BLaER1 (cell line): ENCODE data around the gene CENPP.
"Not testable (repeated sequence)": the region's sequence is repeated elsewhere in the genome, so short reads cannot be mapped to it uniquely, and the experiment has no call there.

Experiments used
- H3K27ac ChIP-seq: shearing (Covaris generic); formaldehyde crosslinking; 2 replicates; pipeline ENCODE4 v1.8.1; 2022
- H3K27me3 ChIP-seq: shearing (Covaris generic); formaldehyde crosslinking; 2 replicates; pipeline ENCODE4 v1.8.1; 2022
- H3K36me3 ChIP-seq: shearing (Covaris generic); formaldehyde crosslinking; 2 replicates; pipeline ENCODE4 v1.8.1; 2022
- H3K4me1 ChIP-seq: shearing (Covaris generic); formaldehyde crosslinking; 2 replicates; pipeline ENCODE4 v1.8.1; 2022
- H3K4me2 ChIP-seq: shearing (Covaris generic); formaldehyde crosslinking; 2 replicates; pipeline ENCODE4 v1.8.1; 2022
- H3K4me3 ChIP-seq: shearing (Covaris generic); formaldehyde crosslinking; 2 replicates; pipeline ENCODE4 v1.8.1; 2022
- H3K9ac ChIP-seq: shearing (Covaris generic); formaldehyde crosslinking; 2 replicates; pipeline ENCODE4 v1.8.1; 2022
- H3K9me3 ChIP-seq: shearing (Covaris generic); formaldehyde crosslinking; 2 replicates; pipeline ENCODE4 v1.8.1; 2022
- H4K20me1 ChIP-seq: shearing (Covaris generic); formaldehyde crosslinking; 2 replicates; pipeline ENCODE4 v1.8.1; 2022
- Cebpa-rat ChIP-seq: shearing (Covaris generic); IDR thresholded peaks from 2 replicates; pipeline ENCODE4 v1.8.1; 2022

Gene CENPP

GRCh38 chr9:92616199-92616641, 290.5 kb downstream of the CENPP start:
- peaks cover 11% of the 10 kb centered on the region for H3K4me1 ChIP-seq
- no peak overlapping the region for H3K4me3 ChIP-seq
- H4K20me1 ChIP-seq: no peaks in the 10 kb centered on the region
- H3K36me3 ChIP-seq: peaks cover 97% of the 10 kb centered on the region
- H3K4me2 ChIP-seq: peak overlapping the region; percentile 17; the same call in 1 of the 2 replicates
- no peak overlapping the region for H3K27ac ChIP-seq
- no peaks in the 10 kb centered on the region for H3K9me3 ChIP-seq
- no peak for TF ChIP-seq Cebpa-rat
- no peak overlapping the region for H3K9ac ChIP-seq
- no peaks in the 10 kb centered on the region for H3K27me3 ChIP-seq

GRCh38 chr9:92616655-92617111, 290.9 kb downstream of the CENPP start:
- Histone ChIP-seq H4K20me1 (no peaks in the 10 kb centered on the region), H3K9me3 (no peaks in the 10 kb centered on the region), H3K36me3 (peaks cover 93% of the 10 kb centered on the region), H3K27me3 (no peaks in the 10 kb centered on the region), H3K4me3 (no peak overlapping the region), H3K4me1 (peaks cover 11% of the 10 kb centered on the region), H3K9ac (no peak overlapping the region), H3K4me2 (no peak overlapping the region), H3K27ac (no peak overlapping the region)
- no peak for TF ChIP-seq Cebpa-rat

GRCh38 chr9:92617195-92617813, 291.6 kb downstream of the CENPP start:
- H3K9ac ChIP-seq: no peak overlapping the region
- H3K9me3 ChIP-seq: no peaks in the 10 kb centered on the region
- H4K20me1 ChIP-seq: no peaks in the 10 kb centered on the region
- H3K4me2 ChIP-seq: no peak overlapping the region
- no peaks in the 10 kb centered on the region for H3K27me3 ChIP-seq
- H3K27ac ChIP-seq: no peak overlapping the region
- peaks cover 87% of the 10 kb centered on the region for H3K36me3 ChIP-seq
- no peak for TF ChIP-seq Cebpa-rat
- H3K4me3 ChIP-seq: no peak overlapping the region
- peaks cover 11% of the 10 kb centered on the region for H3K4me1 ChIP-seq

GRCh38 chr9:92617951-92618510, 292.3 kb downstream of the CENPP start:
- no peak overlapping the region for H3K4me3 ChIP-seq
- no peaks in the 10 kb centered on the region for H4K20me1 ChIP-seq
- peaks cover 79% of the 10 kb centered on the region for H3K36me3 ChIP-seq
- no peak for TF ChIP-seq Cebpa-rat
- H3K4me2 ChIP-seq: no peak overlapping the region
- H3K27me3 ChIP-seq: no peaks in the 10 kb centered on the region
- H3K9me3 ChIP-seq: no peaks in the 10 kb centered on the region
- peaks cover 11% of the 10 kb centered on the region for H3K4me1 ChIP-seq
- no peak overlapping the region for H3K9ac ChIP-seq
- no peak overlapping the region for H3K27ac ChIP-seq

- H3K4me3 ChIP-seq: no peak overlapping the region
- peaks cover 11% of the 10 kb centered on the region for H3K4me1 ChIP-seq
- no peaks in the 10 kb centered on the region for H4K20me1 ChIP-seq
- no peaks in the 10 kb centered on the region for H3K27me3 ChIP-seq
- H3K9me3 ChIP-seq: no peaks in the 10 kb centered on the region
- H3K27ac ChIP-seq: no peak overlapping the region
- H3K36me3 ChIP-seq: peaks cover 75% of the 10 kb centered on the region
- H3K9ac ChIP-seq: no peak overlapping the region
- TF ChIP-seq Cebpa-rat: no peak
- no peak overlapping the region for H3K4me2 ChIP-seq
Measured at GRCh38 chr9:92618633-92619225, 293.0 kb downstream of the CENPP start.

GRCh38 chr9:92619601-92620300, 294.0 kb downstream of the CENPP start:
- Histone ChIP-seq H3K9me3 (no peaks in the 10 kb centered on the region), H3K4me3 (no peak overlapping the region), H3K9ac (no peak overlapping the region), H4K20me1 (no peaks in the 10 kb centered on the region), H3K4me2 (no peak overlapping the region), H3K27ac (no peak overlapping the region), H3K36me3 (peaks cover 75% of the 10 kb centered on the region), H3K4me1 (peaks cover 11% of the 10 kb centered on the region), H3K27me3 (no peaks in the 10 kb centered on the region)
- no peak for TF ChIP-seq Cebpa-rat

- H3K9ac ChIP-seq: no peak overlapping the region
- H3K36me3 ChIP-seq: peaks cover 74% of the 10 kb centered on the region
- H3K4me1 ChIP-seq: peaks cover 11% of the 10 kb centered on the region
Measured at GRCh38 chr9:92620845-92621244, 295.1 kb downstream of the CENPP start.

GRCh38 chr9:92623936-92624335, 298.2 kb downstream of the CENPP start:
- not testable (repeated sequence) for H3K27ac ChIP-seq, H3K9ac ChIP-seq, H4K20me1 ChIP-seq, H3K4me3 ChIP-seq, H3K4me2 ChIP-seq, H3K27me3 ChIP-seq, H3K4me1 ChIP-seq, H3K9me3 ChIP-seq
- H3K36me3 ChIP-seq: peaks cover 56% of the 10 kb centered on the region

More at GRCh38 chr9:92620845-92621244, 295.1 kb downstream of the CENPP start:
- H3K9me3 ChIP-seq: no peaks in the 10 kb centered on the region
- H3K27ac ChIP-seq: no peak overlapping the region
- no peaks in the 10 kb centered on the region for H3K27me3 ChIP-seq
- TF ChIP-seq Cebpa-rat: no peak
- H3K4me2 ChIP-seq: no peak overlapping the region
- no peaks in the 10 kb centered on the region for H4K20me1 ChIP-seq
- no peak overlapping the region for H3K4me3 ChIP-seq

GRCh38 chr9:92626484-92626883, 300.7 kb downstream of the CENPP start:
- Histone ChIP-seq H3K36me3 (peaks cover 60% of the 10 kb centered on the region), H3K27ac (no peak overlapping the region), H3K4me1 (peaks cover 1% of the 10 kb centered on the region; the same call in 1 of the 2 replicates), H3K27me3 (no peaks in the 10 kb centered on the region), H3K4me3 (no peak overlapping the region), H3K4me2 (no peak overlapping the region), H4K20me1 (no peaks in the 10 kb centered on the region), H3K9me3 (peaks cover 13% of the 10 kb centered on the region), H3K9ac (no peak overlapping the region)
- no peak for TF ChIP-seq Cebpa-rat

GRCh38 chr9:92627651-92628050, 301.9 kb downstream of the CENPP start:
- TF ChIP-seq Cebpa-rat: no peak
- Histone ChIP-seq H3K4me3 (no peak overlapping the region), H3K4me2 (no peak overlapping the region), H3K27ac (no peak overlapping the region), H3K36me3 (peaks cover 72% of the 10 kb centered on the region), H3K27me3 (no peaks in the 10 kb centered on the region), H4K20me1 (no peaks in the 10 kb centered on the region), H3K9me3 (peaks cover 13% of the 10 kb centered on the region), H3K9ac (no peak overlapping the region), H3K4me1 (peaks cover 13% of the 10 kb centered on the region)
